Adrenal gland (tissue), 12 donors: ENCODE data around the gene ARSJ. TPM values are rescaled to one million over a fixed set of nuclear protein-coding genes. Genes with fewer than 3 reads are reported as not detected.

ENCODE experiments used
- DNase-seq, 7 donors: peaks; one replicate each; pipeline ENCODE4 v3.0.0-alpha.2; 2019 to 2020
- H3K27ac ChIP-seq, 5 donors: fragments of 200-600 bp; sonication (generic) in 4 of 5; 1 replicate in 3 of 5; 2 replicates in 2 of 5; pipeline versions ENCODE4 v1.5.1 to v1.8.0; 2016 to 2020; ENCODE audit warnings: mild to moderate bottlenecking in 1 of 5
- H3K27me3 ChIP-seq: fragments of 200-600 bp; 2 replicates; pipeline ENCODE4 v1.8.0; 2021
- H3K36me3 ChIP-seq, 2 donors: fragments of 200-600 bp; replicated peaks in 1 of 2; 1 replicate in 1 of 2; 2 replicates in 1 of 2; pipeline versions ENCODE4 v1.5.1 to v1.8.0; 2018 to 2022
- H3K4me1 ChIP-seq, 2 donors: fragments of 200-600 bp; replicated peaks in 1 of 2; 1 replicate in 1 of 2; 2 replicates in 1 of 2; pipeline versions ENCODE4 v1.5.1 to v1.8.0; 2018 to 2021
- H3K4me3 ChIP-seq, 4 donors: fragments of 200-600 bp; sonication (generic) in 3 of 4; one replicate each; pipeline ENCODE4 v1.5.1; 2016 to 2018
- H3K9me3 ChIP-seq, 3 donors: fragments of 200-600 bp; sonication (generic) in 1 of 3; replicated peaks in 1 of 3; 1 replicate in 2 of 3; 2 replicates in 1 of 3; pipeline versions ENCODE4 v1.5.1 to v1.8.0; 2016 to 2021
- POLR2A ChIP-seq, 2 donors: fragments of 450-650 bp; IDR thresholded peaks; one replicate each; pipeline ENCODE4 v1.6.1; 2017; ENCODE audit warnings: antibody characterized with exemption in 2 of 2, mild to moderate bottlenecking in 2 of 2, moderate library complexity in 1 of 2
- WGBS, 4 donors: extraction: QIAGEN DNeasy Blood & Tissue Kit in 2 of 4; methylation state at CpG; one replicate each; pipeline versions ENCODE4 v1.1.5 to v1.1.7; 2013 to 2017; 5-methylcytosine and 5-hydroxymethylcytosine counted together
- intact Hi-C, 2 donors: fragments of 100-400 bp; cut with DNase I; formaldehyde crosslinking; loops; one replicate each; pipeline versions ENCODE4 v1.14.1 to v1.15.0; 2022 to 2023
- polyA plus RNA-seq, 3 donors: library from polyadenylated mRNA; stranded (reverse); fragments of 200-250 nt in 2 of 3; fragments of 350-450 nt in 1 of 3; fragmentation: Illumina TruSeq in 1 of 3; extraction: RNeasy Lipid Tissue Mini Kit (QIAGEN cat#74804) in 1 of 3; gene quantifications; one replicate each; pipeline ENCODE4 v1.2.3, GENCODE V29; 2013 to 2014
- total RNA-seq, 9 donors: library from RNA; depleted of rRNA in 4 of 9; stranded (reverse); fragments of >200 nt in 4 of 9; fragments of 120-200 nt in 1 of 9; fragmentation: NEBNext Ultra II Directional in 1 of 9; extraction: Animal tissue kit (Norgen Biotek cat#: 25700) in 1 of 9; gene quantifications; one replicate each; pipeline versions ENCODE4 v1.1.0 to v1.2.4, GENCODE V29; 2013 to 2023
- TF ChIP-seq, protein P1 (sequence below), 6 experiments: fragments of 450-650 bp in 4 of 6; fragments of 200-600 bp in 2 of 6; sonication (generic) in 1 of 6; IDR thresholded peaks; 1 replicate in 5 of 6; 2 replicates in 1 of 6; pipeline versions ENCODE4 v1.5.1 to v1.8.0; 2016 to 2021; ENCODE audit warnings: antibody characterized with exemption in 6 of 6, mild to moderate bottlenecking in 2 of 6, moderate library complexity in 1 of 6
- donor health status: healthy with polysubstance abuse.
- donor health status: Bipolar disorder and iron deficiency.
- donor health status: DM: yes; HTN: yes; CAD: no.
- donor health status: DM: no; HTN: no; CAD: no.
- donor health status: DM: no; HTN: no; CAD: no.
- donor health status: DM: yes; HTN: yes; CAD: no.

Gene ARSJ
- total and polyA plus RNA-seq, 12 donors, result 0.48 to 6.1 (median 3.0) TPM

GRCh38 chr4:113997206-113997605 lies 17.8 kb upstream of the ARSJ start:
- intact Hi-C loops, result no loop called here
- H3K9me3 ChIP-seq, result no peaks in the 10 kb centered on the region
- WGBS, 4 donors, result 92 to 100% (median 93%) methylated on average over 1 of the region's 1 CpG

DNA sequence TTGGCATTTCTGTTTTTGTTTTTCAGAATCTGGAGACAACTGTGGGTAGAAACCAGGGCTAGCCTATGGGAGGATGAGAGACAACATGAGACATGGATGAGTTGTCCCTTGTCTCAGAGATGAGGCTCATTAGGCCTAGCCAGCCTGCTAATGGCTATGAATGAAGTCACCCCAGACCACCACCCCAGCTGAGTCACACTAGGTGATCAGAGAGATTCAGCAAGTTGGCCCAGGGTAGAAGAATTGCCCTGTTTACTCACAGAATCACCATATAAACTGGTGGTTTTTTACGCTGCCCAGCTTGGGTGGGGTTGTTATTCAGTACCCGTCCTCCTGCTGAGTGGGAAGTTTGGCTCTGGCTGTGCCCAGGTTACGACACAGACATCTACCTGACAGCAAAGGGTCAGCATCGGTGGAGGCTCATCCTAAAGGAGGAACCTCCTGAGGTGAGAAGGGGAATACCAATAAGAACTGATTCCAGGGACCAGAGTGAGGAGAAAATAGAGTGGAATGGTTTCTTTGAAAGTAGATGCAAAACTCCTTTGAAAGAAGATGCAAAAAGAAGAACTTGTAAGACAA lies 17.2 kb upstream of the ARSJ start:
- Histone ChIP-seq H3K9me3 (no peaks in the 10 kb centered on the region), H3K4me1 (no peaks in the 10 kb centered on the region), H3K27ac (no peak overlapping the region), H3K36me3 (no peaks in the 10 kb centered on the region), H3K27me3 (no peaks in the 10 kb centered on the region), H3K4me3 (no peak overlapping the region)
- WGBS, 4 donors, result 61 to 74% (median 68%) methylated on average over 4 of the region's 4 CpGs
- intact Hi-C loops, result no loop called here
- no peak for TF ChIP-seq POLR2A (IDR thresholded peaks at IDR 0.05)
- TF ChIP-seq, protein P1, sequence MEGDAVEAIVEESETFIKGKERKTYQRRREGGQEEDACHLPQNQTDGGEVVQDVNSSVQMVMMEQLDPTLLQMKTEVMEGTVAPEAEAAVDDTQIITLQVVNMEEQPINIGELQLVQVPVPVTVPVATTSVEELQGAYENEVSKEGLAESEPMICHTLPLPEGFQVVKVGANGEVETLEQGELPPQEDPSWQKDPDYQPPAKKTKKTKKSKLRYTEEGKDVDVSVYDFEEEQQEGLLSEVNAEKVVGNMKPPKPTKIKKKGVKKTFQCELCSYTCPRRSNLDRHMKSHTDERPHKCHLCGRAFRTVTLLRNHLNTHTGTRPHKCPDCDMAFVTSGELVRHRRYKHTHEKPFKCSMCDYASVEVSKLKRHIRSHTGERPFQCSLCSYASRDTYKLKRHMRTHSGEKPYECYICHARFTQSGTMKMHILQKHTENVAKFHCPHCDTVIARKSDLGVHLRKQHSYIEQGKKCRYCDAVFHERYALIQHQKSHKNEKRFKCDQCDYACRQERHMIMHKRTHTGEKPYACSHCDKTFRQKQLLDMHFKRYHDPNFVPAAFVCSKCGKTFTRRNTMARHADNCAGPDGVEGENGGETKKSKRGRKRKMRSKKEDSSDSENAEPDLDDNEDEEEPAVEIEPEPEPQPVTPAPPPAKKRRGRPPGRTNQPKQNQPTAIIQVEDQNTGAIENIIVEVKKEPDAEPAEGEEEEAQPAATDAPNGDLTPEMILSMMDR (IDR thresholded peaks at IDR 0.05), result no peak
- DNase-seq, result no peak

More at GRCh38 chr4:113997206-113997605, 17.8 kb upstream of the ARSJ start:
- Histone ChIP-seq H3K4me3 (no peak overlapping the region), H3K36me3 (no peaks in the 10 kb centered on the region), H3K27me3 (no peaks in the 10 kb centered on the region), H3K27ac (no peak overlapping the region), H3K4me1 (no peaks in the 10 kb centered on the region)
- no peak for DNase-seq
- TF ChIP-seq, protein P1 (IDR thresholded peaks at IDR 0.05), result no peak
- TF ChIP-seq POLR2A (IDR thresholded peaks at IDR 0.05), result no peak

- H3K27me3 ChIP-seq, result no peaks in the 10 kb centered on the region
- DNase-seq, result no peak
- no peaks in the 10 kb centered on the region for H3K36me3 ChIP-seq
- no peaks in the 10 kb centered on the region for H3K4me1 ChIP-seq
- no peak for TF ChIP-seq POLR2A (IDR thresholded peaks at IDR 0.05)
- TF ChIP-seq, protein P1 (IDR thresholded peaks at IDR 0.05), result no peak
- no peak overlapping the region for H3K4me3 ChIP-seq
- intact Hi-C loops, result no loop called here
- H3K9me3 ChIP-seq, result no peaks in the 10 kb centered on the region
- no peak overlapping the region for H3K27ac ChIP-seq
Measured at GRCh38 chr4:113993887-113994286, 14.4 kb upstream of the ARSJ start.

GRCh38 chr4:113990886-113991285 lies 11.4 kb upstream of the ARSJ start:
- DNase-seq, result no peak
- no peaks in the 10 kb centered on the region for H3K9me3 ChIP-seq
- no peaks in the 10 kb centered on the region for H3K36me3 ChIP-seq
- intact Hi-C loops, result no loop called here
- H3K27ac ChIP-seq, result no peak overlapping the region
- H3K4me3 ChIP-seq, result no peak overlapping the region
- H3K4me1 ChIP-seq, result no peaks in the 10 kb centered on the region
- H3K27me3 ChIP-seq, result no peaks in the 10 kb centered on the region
- WGBS, 4 donors, result 76 to 90% (median 81%) methylated on average over 1 to 3 of the region's 3 CpGs
- no peak for TF ChIP-seq POLR2A (IDR thresholded peaks at IDR 0.05)
- TF ChIP-seq, protein P1 (IDR thresholded peaks at IDR 0.05), result no peak
